ENCODE measurements around the gene ANAPC16.
"Not testable (repeated sequence)": the region's sequence is repeated elsewhere in the genome, so short reads cannot be mapped to it uniquely, and the experiment has no call there.

The ANAPC16 gene

DNA sequence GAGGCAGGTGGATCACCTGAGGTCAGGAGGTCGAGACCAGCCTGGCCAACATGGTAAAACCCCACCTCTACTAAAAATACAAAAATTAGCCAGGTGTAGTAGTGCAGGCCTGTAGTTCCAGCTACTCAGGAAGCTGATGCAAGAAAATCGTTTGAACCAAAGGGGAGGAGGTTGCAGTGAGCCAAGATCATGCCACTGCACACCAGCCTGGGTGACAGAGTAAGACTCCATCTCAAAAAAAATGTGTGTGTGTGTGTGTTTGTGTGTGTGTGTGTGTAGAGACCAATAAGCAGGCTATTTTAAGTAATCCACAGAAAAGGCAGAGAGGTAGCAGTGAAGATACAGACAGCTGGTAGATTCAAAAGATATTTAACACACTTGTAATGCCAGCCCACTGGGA is 7.3 kb upstream of the ANAPC16 start:
- H3K9me3 ChIP-seq (ENCODE audit: insufficient read depth, low read depth, low read length); H2BK12ac ChIP-seq (ENCODE audit: low read length); DNase-seq; H4K8ac ChIP-seq (ENCODE audit: low read depth, low read length); H3K27ac ChIP-seq (ENCODE audit: low read depth, low read length); H3K79me2 ChIP-seq (ENCODE audit: control insufficient read depth, insufficient read depth, low read length, poor library complexity); H3K27me3 ChIP-seq (ENCODE audit: insufficient read depth, low read length); H4K12ac ChIP-seq (ENCODE audit: low read depth, low read length); H3K18ac ChIP-seq (ENCODE audit: low read length); H3K23ac ChIP-seq (ENCODE audit: low read length); H3K4me2 ChIP-seq (ENCODE audit: low read length); H2BK5ac ChIP-seq (ENCODE audit: low read depth, low read length, poor library complexity); H3K4me3 ChIP-seq (ENCODE audit: low read depth, low read length); H2AK5ac ChIP-seq (ENCODE audit: low read length); H3K79me1 ChIP-seq (ENCODE audit: low read length); H2BK120ac ChIP-seq (ENCODE audit: insufficient read depth, low read length, poor library complexity); H3K4me1 ChIP-seq (ENCODE audit: control insufficient read depth in 1 of 2, insufficient read depth in 2 of 2, low read length in 2 of 2); H2AFZ ChIP-seq (ENCODE audit: insufficient read depth, low read length, poor library complexity); H4K91ac ChIP-seq (ENCODE audit: low read depth, low read length); H3K14ac ChIP-seq (ENCODE audit: low read length); H3K4ac ChIP-seq (ENCODE audit: low read depth, low read length); H3K9ac ChIP-seq (ENCODE audit: low read length): not testable (repeated sequence)
- WGBS (ENCODE audit: extremely low coverage, insufficient coverage, insufficient read length), result no CpG with 5 or more reads among the region's 2 CpGs
- peaks cover 11 to 14% of the 10 kb centered on the region in 2 experiments for H3K36me3 ChIP-seq (ENCODE audit: control insufficient read depth in 1 of 2, insufficient read depth in 2 of 2, low read length in 2 of 2)

DNA sequence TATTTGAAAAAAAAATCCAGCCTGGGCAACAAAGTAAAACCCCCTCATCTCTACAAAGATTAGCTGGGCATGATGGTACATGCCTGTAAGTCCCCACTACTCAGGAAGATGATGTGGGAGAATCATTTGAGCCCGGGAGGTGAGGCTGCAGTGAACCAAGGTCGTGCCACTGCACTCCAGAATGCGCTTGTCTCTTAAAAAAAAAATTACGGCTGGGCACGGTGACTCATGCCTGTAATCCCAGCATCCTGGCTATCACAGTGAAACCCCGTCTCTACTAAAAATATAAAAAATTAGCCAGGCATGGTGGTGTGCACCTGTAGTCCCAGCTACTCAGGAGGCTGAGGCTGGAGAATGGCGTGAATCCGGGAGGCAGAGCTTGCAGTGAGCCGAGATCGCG is 4.4 kb upstream of the ANAPC16 start:
- not testable (repeated sequence) for H3K27me3 ChIP-seq (ENCODE audit: insufficient read depth, low read length); H3K23ac ChIP-seq (ENCODE audit: low read length); H4K12ac ChIP-seq (ENCODE audit: low read depth, low read length); H2AFZ ChIP-seq (ENCODE audit: insufficient read depth, low read length, poor library complexity); H2BK12ac ChIP-seq (ENCODE audit: low read length); H3K14ac ChIP-seq (ENCODE audit: low read length); H3K27ac ChIP-seq (ENCODE audit: low read depth, low read length); H3K4ac ChIP-seq (ENCODE audit: low read depth, low read length); H3K4me1 ChIP-seq (ENCODE audit: control insufficient read depth in 1 of 2, insufficient read depth in 2 of 2, low read length in 2 of 2); H4K91ac ChIP-seq (ENCODE audit: low read depth, low read length); H2BK120ac ChIP-seq (ENCODE audit: insufficient read depth, low read length, poor library complexity); H3K9ac ChIP-seq (ENCODE audit: low read length); H2BK5ac ChIP-seq (ENCODE audit: low read depth, low read length, poor library complexity); H3K18ac ChIP-seq (ENCODE audit: low read length); DNase-seq; H2AK5ac ChIP-seq (ENCODE audit: low read length); H3K9me3 ChIP-seq (ENCODE audit: insufficient read depth, low read depth, low read length); H4K8ac ChIP-seq (ENCODE audit: low read depth, low read length); H3K79me1 ChIP-seq (ENCODE audit: low read length); H3K79me2 ChIP-seq (ENCODE audit: control insufficient read depth, insufficient read depth, low read length, poor library complexity); H3K4me3 ChIP-seq (ENCODE audit: low read depth, low read length); H3K4me2 ChIP-seq (ENCODE audit: low read length)
- peaks cover 11 to 14% of the 10 kb centered on the region in 2 experiments for H3K36me3 ChIP-seq (ENCODE audit: control insufficient read depth in 1 of 2, insufficient read depth in 2 of 2, low read length in 2 of 2)
- no CpG with 5 or more reads among the region's 11 CpGs for WGBS (ENCODE audit: extremely low coverage, insufficient coverage, insufficient read length)

GRCh38 chr10:72211832-72212231 is 4.0 kb upstream of the ANAPC16 start:
- not testable (repeated sequence) for H3K4me2 ChIP-seq (ENCODE audit: low read length); H3K4me1 ChIP-seq (ENCODE audit: control insufficient read depth in 1 of 2, insufficient read depth in 2 of 2, low read length in 2 of 2); DNase-seq; H3K79me2 ChIP-seq (ENCODE audit: control insufficient read depth, insufficient read depth, low read length, poor library complexity); H4K91ac ChIP-seq (ENCODE audit: low read depth, low read length); H2AK5ac ChIP-seq (ENCODE audit: low read length); H2BK12ac ChIP-seq (ENCODE audit: low read length); H3K27me3 ChIP-seq (ENCODE audit: insufficient read depth, low read length); H3K18ac ChIP-seq (ENCODE audit: low read length); H3K9ac ChIP-seq (ENCODE audit: low read length); H4K8ac ChIP-seq (ENCODE audit: low read depth, low read length); H4K12ac ChIP-seq (ENCODE audit: low read depth, low read length); H2BK120ac ChIP-seq (ENCODE audit: insufficient read depth, low read length, poor library complexity); H3K9me3 ChIP-seq (ENCODE audit: insufficient read depth, low read depth, low read length); H3K27ac ChIP-seq (ENCODE audit: low read depth, low read length); H2AFZ ChIP-seq (ENCODE audit: insufficient read depth, low read length, poor library complexity); H3K4me3 ChIP-seq (ENCODE audit: low read depth, low read length); H3K4ac ChIP-seq (ENCODE audit: low read depth, low read length); H3K14ac ChIP-seq (ENCODE audit: low read length); H3K23ac ChIP-seq (ENCODE audit: low read length); H2BK5ac ChIP-seq (ENCODE audit: low read depth, low read length, poor library complexity)
- H3K36me3 ChIP-seq (ENCODE audit: control insufficient read depth in 1 of 2, insufficient read depth in 2 of 2, low read length in 2 of 2), result peaks cover 11 to 14% of the 10 kb centered on the region in 2 experiments
- peaks cover 11% of the 10 kb centered on the region for H3K79me1 ChIP-seq (ENCODE audit: low read length)
- WGBS (ENCODE audit: extremely low coverage, insufficient coverage, insufficient read length), result no CpG with 5 or more reads among the region's 2 CpGs

GRCh38 chr10:72218325-72218724 is 2.5 kb downstream of the ANAPC16 start:
- no peak overlapping the region for H4K91ac ChIP-seq (ENCODE audit: low read depth, low read length)
- WGBS (ENCODE audit: extremely low coverage, insufficient coverage, insufficient read length), result no CpG with 5 or more reads among the region's 1 CpG
- H3K4me1 ChIP-seq (ENCODE audit: control insufficient read depth in 1 of 2, insufficient read depth in 2 of 2, low read length in 2 of 2), result peaks cover 5 to 7% of the 10 kb centered on the region in 2 experiments
- no peak overlapping the region for H3K4me2 ChIP-seq (ENCODE audit: low read length)
- no peaks in the 10 kb centered on the region for H3K27me3 ChIP-seq (ENCODE audit: insufficient read depth, low read length)
- DNase-seq, result no peak
- no peak overlapping the region for H3K23ac ChIP-seq (ENCODE audit: low read length)
- no peak overlapping the region for H2BK5ac ChIP-seq (ENCODE audit: low read depth, low read length, poor library complexity)
- no peak overlapping the region for H3K14ac ChIP-seq (ENCODE audit: low read length)
- no peak overlapping the region for H2BK12ac ChIP-seq (ENCODE audit: low read length)
- no peak overlapping the region for H2BK120ac ChIP-seq (ENCODE audit: insufficient read depth, low read length, poor library complexity)
- no peak overlapping the region for H4K8ac ChIP-seq (ENCODE audit: low read depth, low read length)
- H3K79me2 ChIP-seq (ENCODE audit: control insufficient read depth, insufficient read depth, low read length, poor library complexity), result peaks cover 6% of the 10 kb centered on the region
- H3K79me1 ChIP-seq (ENCODE audit: low read length), result peaks cover 13% of the 10 kb centered on the region
- H3K9ac ChIP-seq (ENCODE audit: low read length), result no peak overlapping the region
- H2AFZ ChIP-seq (ENCODE audit: insufficient read depth, low read length, poor library complexity), result no peak overlapping the region
- H3K4ac ChIP-seq (ENCODE audit: low read depth, low read length), result no peak overlapping the region
- no peak overlapping the region for H3K27ac ChIP-seq (ENCODE audit: low read depth, low read length)
- peaks cover 6 to 7% of the 10 kb centered on the region in 2 experiments for H3K36me3 ChIP-seq (ENCODE audit: control insufficient read depth in 1 of 2, insufficient read depth in 2 of 2, low read length in 2 of 2)
- H3K9me3 ChIP-seq (ENCODE audit: insufficient read depth, low read depth, low read length), result no peaks in the 10 kb centered on the region
- H3K4me3 ChIP-seq (ENCODE audit: low read depth, low read length), result no peak overlapping the region
- H2AK5ac ChIP-seq (ENCODE audit: low read length), result no peak overlapping the region
- no peak overlapping the region for H4K12ac ChIP-seq (ENCODE audit: low read depth, low read length)
- H3K18ac ChIP-seq (ENCODE audit: low read length), result no peak overlapping the region
